GM12873 (cell line): ENCODE measurements around the gene TBC1D21.

Experiments
- CTCF ChIP-seq: IDR thresholded peaks from 2 replicates; pipeline ENCODE4 v1.5.1; 2012; ENCODE audit warnings: low read depth, mild to moderate bottlenecking, moderate library complexity, low read length, control low read depth; ENCODE audit not compliant: insufficient read depth; ENCODE audit errors: missing control alignments

Gene TBC1D21

GRCh38 chr15:73850228-73850627 is 23.1 kb upstream of the TBC1D21 start:
- TF ChIP-seq CTCF, result no peak

- no peak for TF ChIP-seq CTCF
These were observed 21.7 kb upstream of the TBC1D21 start for GRCh38 chr15:73851689-73852088.

- TF ChIP-seq CTCF, result no peak
These were observed 20.9 kb upstream of the TBC1D21 start for GRCh38 chr15:73852507-73852906.

GRCh38 chr15:73854265-73854664 is 19.1 kb upstream of the TBC1D21 start:
- no peak for TF ChIP-seq CTCF

- no peak for TF ChIP-seq CTCF
These were observed 16.7 kb upstream of the TBC1D21 start for GRCh38 chr15:73856458-73857192.

- no peak for TF ChIP-seq CTCF
These were observed 16.0 kb upstream of the TBC1D21 start for GRCh38 chr15:73857193-73857920.

GRCh38 chr15:73858062-73858461 is 15.3 kb upstream of the TBC1D21 start:
- no peak for TF ChIP-seq CTCF
